Thoracic aorta (tissue), 2 donors: ENCODE data around the gene SP9. TPM values are rescaled to one million over a fixed set of nuclear protein-coding genes. Genes with fewer than 3 reads are reported as not detected.

Experiments
- ATAC-seq: fragments of 150-250 bp; one replicate; pipeline ENCODE4 v1.8.0; 2017; ENCODE audit warnings: low read depth; ENCODE audit not compliant: insufficient number of reproducible peaks, low FRiP score
- DNase-seq: peaks from one replicate; pipeline ENCODE4 v3.0.0-alpha.2; 2020; ENCODE audit warnings: low spot score
- H3K27ac ChIP-seq, 2 donors: fragments of 200-600 bp; sonication (generic); 1 replicate in 1 of 2; 2 replicates in 1 of 2; pipeline ENCODE4 v1.5.1; 2016; ENCODE audit warnings: mild to moderate bottlenecking in 2 of 2, moderate library complexity in 2 of 2
- H3K27me3 ChIP-seq: fragments of 200-600 bp; sonication (generic); replicated peaks from 2 replicates; pipeline ENCODE4 v1.6.0; 2016; ENCODE audit warnings: mild to moderate bottlenecking; ENCODE audit not compliant: insufficient read depth
- H3K36me3 ChIP-seq: fragments of 200-600 bp; sonication (generic); one replicate; pipeline ENCODE4 v1.5.1; 2016
- H3K4me1 ChIP-seq, 2 donors: fragments of 200-600 bp; sonication (generic); 1 replicate in 1 of 2; 2 replicates in 1 of 2; pipeline versions ENCODE4 v1.5.1 to v1.6.0; 2016; ENCODE audit warnings: low read depth in 2 of 2, mild to moderate bottlenecking in 1 of 2; ENCODE audit not compliant: control insufficient read depth in 1 of 2
- H3K4me3 ChIP-seq: fragments of 200-600 bp; sonication (generic); 2 replicates; pipeline ENCODE4 v1.5.1; 2016; ENCODE audit warnings: mild to moderate bottlenecking
- H3K9me3 ChIP-seq: fragments of 200-600 bp; sonication (generic); 2 replicates; pipeline ENCODE4 v1.5.1; 2016
- total RNA-seq, 2 donors: library from RNA; depleted of rRNA; stranded (reverse); fragments of >200 nt; gene quantifications; one replicate each; pipeline versions ENCODE4 v1.1.0 to v1.2.3, GENCODE V29; 2016
- TF ChIP-seq, protein P1 (sequence below): fragments of 200-600 bp; sonication (generic); IDR thresholded peaks from one replicate; pipeline ENCODE4 v1.5.1; 2019; ENCODE audit warnings: antibody characterized with exemption

Gene SP9
- total RNA-seq, 2 donors from 2014 or later, result not detected

DNA sequence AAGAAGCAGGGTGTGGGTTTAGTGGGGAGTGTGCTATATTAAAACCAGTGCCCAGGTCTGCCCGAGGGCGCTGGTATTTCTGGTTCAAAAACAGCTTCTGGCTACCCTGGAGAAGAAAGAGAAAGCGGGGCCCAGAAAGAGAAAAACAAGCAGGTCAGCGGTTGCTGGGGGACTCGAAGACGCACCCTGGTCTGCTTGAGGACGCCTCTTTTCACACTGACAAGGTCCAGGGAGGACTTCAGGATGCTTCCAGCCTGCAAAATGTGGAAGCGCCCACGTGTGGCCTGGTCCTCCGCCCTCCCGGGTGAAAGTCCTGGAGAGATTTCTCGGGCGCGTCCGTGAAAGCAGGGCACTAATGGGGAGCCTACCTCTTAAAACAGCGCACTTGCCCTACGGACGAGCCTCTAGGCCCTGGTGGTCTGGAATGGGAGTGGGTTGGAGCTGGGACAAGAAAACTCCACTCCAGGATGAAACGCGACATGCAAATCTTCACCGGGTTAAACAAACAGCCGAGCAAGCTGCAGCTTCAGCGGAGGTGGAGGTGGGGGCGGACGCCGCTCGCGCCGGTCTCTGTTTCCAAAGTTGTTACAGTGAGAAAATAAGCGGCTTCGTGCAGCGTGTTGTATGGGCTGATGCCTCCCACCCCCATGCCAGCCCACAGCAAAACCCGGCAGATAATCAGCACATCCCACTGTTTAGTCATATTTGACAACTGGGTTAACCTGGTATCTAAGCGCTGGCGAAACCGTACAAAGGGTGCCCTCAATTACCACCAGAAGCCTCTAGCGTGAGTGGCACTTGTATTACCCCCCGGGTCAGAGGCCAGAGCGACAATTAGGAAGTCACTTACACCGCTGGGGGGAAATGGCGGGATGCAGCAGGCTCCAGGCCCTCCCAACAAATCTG, 1.1 kb upstream of the SP9 start:
- Histone ChIP-seq H3K27me3 (peaks cover 84% of the 10 kb centered on the region), H3K36me3 (no peaks in the 10 kb centered on the region), H3K9me3 (no peaks in the 10 kb centered on the region), H3K27ac (no peak overlapping the region), H3K4me3 (no peak overlapping the region), H3K4me1 (peaks cover 19 to 35% of the 10 kb centered on the region in 2 donors)
- DNase-seq (no peak), ATAC-seq (no peak)
- TF ChIP-seq, protein P1, sequence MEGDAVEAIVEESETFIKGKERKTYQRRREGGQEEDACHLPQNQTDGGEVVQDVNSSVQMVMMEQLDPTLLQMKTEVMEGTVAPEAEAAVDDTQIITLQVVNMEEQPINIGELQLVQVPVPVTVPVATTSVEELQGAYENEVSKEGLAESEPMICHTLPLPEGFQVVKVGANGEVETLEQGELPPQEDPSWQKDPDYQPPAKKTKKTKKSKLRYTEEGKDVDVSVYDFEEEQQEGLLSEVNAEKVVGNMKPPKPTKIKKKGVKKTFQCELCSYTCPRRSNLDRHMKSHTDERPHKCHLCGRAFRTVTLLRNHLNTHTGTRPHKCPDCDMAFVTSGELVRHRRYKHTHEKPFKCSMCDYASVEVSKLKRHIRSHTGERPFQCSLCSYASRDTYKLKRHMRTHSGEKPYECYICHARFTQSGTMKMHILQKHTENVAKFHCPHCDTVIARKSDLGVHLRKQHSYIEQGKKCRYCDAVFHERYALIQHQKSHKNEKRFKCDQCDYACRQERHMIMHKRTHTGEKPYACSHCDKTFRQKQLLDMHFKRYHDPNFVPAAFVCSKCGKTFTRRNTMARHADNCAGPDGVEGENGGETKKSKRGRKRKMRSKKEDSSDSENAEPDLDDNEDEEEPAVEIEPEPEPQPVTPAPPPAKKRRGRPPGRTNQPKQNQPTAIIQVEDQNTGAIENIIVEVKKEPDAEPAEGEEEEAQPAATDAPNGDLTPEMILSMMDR, result no peak

DNA sequence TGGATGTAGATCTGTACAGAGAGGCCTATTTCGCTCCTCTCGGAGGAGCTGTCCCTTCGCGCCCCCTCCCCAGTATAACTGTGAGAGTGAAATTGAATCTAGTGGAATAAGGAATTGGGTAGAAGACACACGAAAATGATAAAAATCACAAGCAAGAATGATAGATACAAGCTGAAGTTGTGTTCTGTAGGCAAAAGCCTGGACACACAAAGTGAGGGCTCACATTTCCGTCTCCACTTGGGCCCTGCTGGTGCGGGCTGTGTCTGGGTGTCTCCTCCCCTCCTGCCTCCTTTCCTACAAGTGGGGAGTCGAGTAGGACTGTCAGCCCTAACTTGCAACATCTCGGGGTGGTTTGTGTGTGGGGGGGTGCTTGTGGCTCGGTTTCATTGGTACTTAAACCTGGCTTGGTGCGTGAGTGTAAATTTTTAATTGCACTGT, 457 bp upstream of the SP9 start:
- Histone ChIP-seq H3K4me1 (peaks cover 19 to 35% of the 10 kb centered on the region in 2 donors), H3K36me3 (no peaks in the 10 kb centered on the region), H3K4me3 (no peak overlapping the region), H3K9me3 (no peaks in the 10 kb centered on the region), H3K27me3 (peaks cover 84% of the 10 kb centered on the region), H3K27ac (no peak overlapping the region)
- TF ChIP-seq, protein P1, result no peak
- DNase-seq (no peak), ATAC-seq (no peak)

DNA sequence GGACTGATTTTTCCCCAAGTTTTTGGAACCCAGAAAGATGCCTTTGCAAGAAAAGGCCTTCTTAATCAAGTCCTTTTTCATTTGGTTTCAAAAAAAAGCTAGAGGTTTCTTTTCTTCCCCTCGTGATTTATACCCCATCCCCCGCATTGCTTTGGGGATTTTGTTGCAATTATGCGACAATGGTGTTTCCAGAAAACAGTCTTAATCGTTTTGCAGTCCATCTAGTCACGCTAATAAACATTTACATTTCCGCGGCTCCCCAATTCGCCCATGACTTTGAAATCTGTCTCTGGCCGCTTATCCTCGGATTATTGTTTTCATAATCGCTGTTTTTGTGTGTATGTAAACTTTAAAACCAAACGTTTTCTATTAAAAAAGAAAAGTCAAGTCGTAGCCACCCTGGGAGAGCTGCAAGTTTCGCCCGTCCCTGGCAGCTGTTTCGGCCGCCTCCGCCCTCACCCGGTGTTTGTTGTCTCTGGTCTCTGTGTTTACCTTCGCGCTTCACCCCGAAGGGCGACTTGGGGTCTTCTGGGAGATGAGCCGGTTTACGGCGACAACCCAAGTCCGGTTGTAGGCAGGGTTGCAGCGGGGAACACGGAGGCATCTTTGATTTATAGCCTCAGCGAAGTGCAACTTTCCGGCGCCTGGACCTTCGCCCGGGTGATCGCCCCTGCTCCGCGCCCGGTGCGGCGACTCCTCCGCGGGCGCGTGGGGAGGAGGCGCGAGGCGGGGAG, 667 bp downstream of the SP9 start:
- H3K27me3 ChIP-seq, result peaks cover 85% of the 10 kb centered on the region
- no peaks in the 10 kb centered on the region for H3K36me3 ChIP-seq
- DNase-seq (no peak), ATAC-seq (no peak)
- no peaks in the 10 kb centered on the region for H3K9me3 ChIP-seq
- H3K4me1 ChIP-seq, result peaks cover 24 to 42% of the 10 kb centered on the region in 2 donors
- H3K27ac ChIP-seq, result no peak overlapping the region
- TF ChIP-seq, protein P1, result no peak
- H3K4me3 ChIP-seq, result peak overlapping the region; percentile 65

DNA sequence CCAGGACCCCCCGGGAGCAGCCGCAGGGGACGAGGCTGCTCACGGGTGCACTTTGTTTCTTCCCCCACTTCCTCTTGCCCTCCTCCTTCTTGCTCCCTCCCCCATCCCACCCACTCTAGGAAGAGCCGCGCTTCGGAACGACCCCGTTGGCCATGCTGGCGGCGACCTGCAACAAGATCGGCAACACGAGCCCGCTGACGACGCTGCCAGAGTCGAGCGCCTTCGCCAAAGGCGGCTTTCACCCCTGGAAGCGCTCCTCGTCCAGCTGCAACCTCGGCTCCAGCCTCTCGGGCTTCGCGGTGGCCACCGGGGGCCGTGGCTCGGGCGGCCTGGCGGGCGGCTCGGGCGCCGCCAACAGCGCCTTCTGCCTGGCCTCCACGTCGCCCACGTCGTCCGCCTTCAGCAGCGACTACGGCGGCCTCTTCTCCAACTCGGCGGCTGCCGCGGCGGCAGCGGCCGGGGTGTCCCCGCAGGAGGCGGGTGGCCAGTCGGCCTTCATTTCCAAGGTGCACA, 1.3 kb downstream of the SP9 start:
- Histone ChIP-seq H3K4me3 (peak overlapping the region; percentile 65), H3K27me3 (peaks cover 86% of the 10 kb centered on the region), H3K4me1 (peaks cover 27 to 49% of the 10 kb centered on the region in 2 donors), H3K9me3 (no peaks in the 10 kb centered on the region), H3K27ac (no peak overlapping the region), H3K36me3 (no peaks in the 10 kb centered on the region)
- no peak for DNase-seq
- ATAC-seq, result no peak
- TF ChIP-seq, protein P1, result no peak
